Endothelial cell of umbilical vein (primary cell): Measurements from ENCODE around the gene GALNT17. TPM values are rescaled to one million over a fixed set of nuclear protein-coding genes. Genes with fewer than 3 reads are reported as not detected.

ENCODE experiments used
- BruUV-seq: library from RNA; stranded (reverse); fragments of 400-500 nt; replicated peaks from 2 replicates; lab custom pipeline; 2021; lab: Mats Ljungman, UMichigan
- CTCF ChIA-PET: fragments of 300-600, 350-600 bp; sonication (Branson Sonifier 250); formaldehyde crosslinking; loops from one replicate; lab custom pipeline; 2021; ENCODE audit warnings: antibody characterized with exemption, inconsistent platforms; lab: Charles Lee
- POLR2A ChIA-PET: fragments of 300-600, 350-600 bp; sonication (Branson Sonifier 250); formaldehyde crosslinking; loops from one replicate; lab custom pipeline; 2021; ENCODE audit warnings: antibody characterized with exemption, inconsistent platforms; lab: Charles Lee
- DNase-seq: peaks from one replicate; pipeline ENCODE4 v3.0.0-alpha.2; 2011; ENCODE audit warnings: low read depth, low spot score
- FAIRE-seq: peaks from 2 replicates; lab custom pipeline; 2011; peaks lifted over from hg19 to GRCh38; lab: Jason Lieb, UNC
- H2AFZ ChIP-seq: 2 replicates; pipeline ENCODE4 v1.6.0; 2012; ENCODE audit warnings: low read depth, low read length, control low read depth, inconsistent platforms
- H3K27ac ChIP-seq: 2 replicates; pipeline ENCODE4 v1.5.1; 2011; ENCODE audit warnings: low read depth, mild to moderate bottlenecking, control low read depth, low read length, moderate library complexity; ENCODE audit not compliant: insufficient read depth
- H3K27me3 ChIP-seq, 2 experiments: 2 replicates each; pipeline versions ENCODE4 v1.6.0 to v1.6.1; 2011; ENCODE audit warnings: low read length in 2 of 2, mixed read lengths in 1 of 2; ENCODE audit not compliant: control insufficient read depth in 2 of 2, insufficient read depth in 2 of 2
- H3K36me3 ChIP-seq, 2 experiments: 2 replicates in 1 of 2; 3 replicates in 1 of 2; pipeline ENCODE4 v1.5.1; 2011; ENCODE audit warnings: low read length in 2 of 2, mild to moderate bottlenecking in 1 of 2, moderate library complexity in 1 of 2; ENCODE audit not compliant: control insufficient read depth in 2 of 2, insufficient read depth in 2 of 2; ENCODE audit errors: extremely low read depth in 1 of 2
- H3K4me1 ChIP-seq: 3 replicates; pipeline ENCODE4 v1.5.1; 2011; ENCODE audit warnings: mild to moderate bottlenecking, low read length; ENCODE audit not compliant: control insufficient read depth, insufficient read depth; ENCODE audit errors: extremely low read depth
- H3K4me2 ChIP-seq: 2 replicates; pipeline ENCODE4 v1.6.1; 2011; ENCODE audit warnings: low read length, control low read depth, mixed read lengths; ENCODE audit not compliant: insufficient read depth
- H3K4me3 ChIP-seq, 3 experiments: fragments of 200-600 bp in 1 of 3; sonication (generic), shearing (Covaris generic) in 1 of 3; replicated peaks in 1 of 3; 2 replicates each; pipeline ENCODE4 v1.5.1; 2011 to 2016; ENCODE audit warnings: control low read depth in 3 of 3, low read length in 3 of 3, mild to moderate bottlenecking in 2 of 3, inconsistent platforms in 1 of 3, low read depth in 1 of 3, moderate library complexity in 1 of 3; ENCODE audit not compliant: insufficient read depth in 1 of 3
- H3K79me2 ChIP-seq: 2 replicates; pipeline ENCODE4 v1.6.0; 2012; ENCODE audit warnings: low read length, inconsistent platforms; ENCODE audit not compliant: control insufficient read depth, insufficient read depth
- H3K9ac ChIP-seq: replicated peaks from 2 replicates; pipeline ENCODE3; 2011; ENCODE audit warnings: low read length, control low read depth; ENCODE audit not compliant: insufficient read depth; ENCODE audit errors: extremely low read depth
- H3K9me1 ChIP-seq: replicated peaks from 3 replicates; pipeline ENCODE4 v1.6.0; 2011; ENCODE audit warnings: mild to moderate bottlenecking, low read length; ENCODE audit not compliant: control insufficient read depth, insufficient read depth; ENCODE audit errors: extremely low read depth
- H3K9me3 ChIP-seq: replicated peaks from 2 replicates; pipeline ENCODE4 v1.5.1; 2012; ENCODE audit warnings: low read length, inconsistent platforms; ENCODE audit not compliant: control insufficient read depth, insufficient read depth
- H4K20me1 ChIP-seq: replicated peaks from 2 replicates; pipeline ENCODE3; 2011; ENCODE audit warnings: mild to moderate bottlenecking, low read length; ENCODE audit not compliant: control insufficient read depth, insufficient read depth; ENCODE audit errors: extremely low read depth
- CTCF ChIP-seq, 2 donors: IDR thresholded peaks; 1 replicate in 1 of 2; 2 replicates in 1 of 2; pipeline ENCODE4 v1.5.1; 2011; ENCODE audit warnings: low read length in 2 of 2, mild to moderate bottlenecking in 2 of 2, moderate library complexity in 2 of 2, control low read depth in 1 of 2, inconsistent platforms in 1 of 2, low read depth in 1 of 2; ENCODE audit not compliant: insufficient read depth in 1 of 2; ENCODE audit errors: extremely low read depth in 1 of 2
- EZH2 ChIP-seq: IDR thresholded peaks from 2 replicates; pipeline ENCODE4 v1.6.1; 2012; ENCODE audit warnings: borderline replicate concordance, low read depth, mild to moderate bottlenecking, moderate library complexity, low read length, inconsistent platforms; ENCODE audit not compliant: severe bottlenecking
- FOS ChIP-seq: IDR thresholded peaks from 2 replicates; pipeline ENCODE4 v1.6.1; 2011; ENCODE audit warnings: mild to moderate bottlenecking, low read length, moderate library complexity, borderline replicate concordance; ENCODE audit not compliant: insufficient read depth
- GATA2 ChIP-seq: IDR thresholded peaks from 2 replicates; pipeline ENCODE4 v1.7.0; 2011; ENCODE audit warnings: low read depth, mild to moderate bottlenecking, moderate library complexity, mixed read lengths, low read length; ENCODE audit not compliant: insufficient read length, insufficient read depth
- JUN ChIP-seq: IDR thresholded peaks from 2 replicates; pipeline ENCODE4 v1.6.1; 2011; ENCODE audit warnings: borderline replicate concordance, low read depth; ENCODE audit not compliant: insufficient read length, insufficient read depth
- MAX ChIP-seq: IDR thresholded peaks from 2 replicates; pipeline ENCODE4 v1.6.1; 2011; ENCODE audit not compliant: insufficient read depth, insufficient read length
- MYC ChIP-seq: IDR thresholded peaks from one replicate; pipeline ENCODE4 v1.6.1; 2011; ENCODE audit warnings: mild to moderate bottlenecking, low read depth, low read length
- POLR2A ChIP-seq: IDR thresholded peaks from 2 replicates; pipeline ENCODE4 v1.6.1; 2012; ENCODE audit warnings: low read depth, mild to moderate bottlenecking, control low read depth, low read length
- POLR2AphosphoS5 ChIP-seq: IDR thresholded peaks from 2 replicates; pipeline ENCODE4 v1.6.1; 2012; ENCODE audit warnings: low read depth, mild to moderate bottlenecking, control low read depth, low read length, moderate library complexity; ENCODE audit not compliant: insufficient read depth
- dilution Hi-C: fragments of 300-500 bp; cut with MboI; formaldehyde crosslinking; loops from one replicate; pipeline ENCODE4 v1.15.0; 2019; ENCODE audit warnings: low sequenced_read_pairs; ENCODE audit not compliant: extremely low pct_ligation_motif_present
- intact Hi-C: fragments of 100-400 bp; cut with micrococcal nuclease; formaldehyde crosslinking; loops from one replicate; pipeline ENCODE4 v1.10.0; 2022
- polyA plus RNA-seq, 4 experiments: library from polyadenylated mRNA; depleted of rRNA in 3 of 4; stranded (reverse) in 3 of 4; unstranded in 1 of 4; fragments of >200 nt; gene quantifications; 2 replicates each; pipeline versions ENCODE4 v1.2.1 to v1.2.3, GENCODE V29; 2011 to 2012; ENCODE audit warnings: missing spikeins in 1 of 4
- total RNA-seq: library from RNA; stranded (reverse); gene quantifications from 2 replicates; pipeline ENCODE4 v1.2.3, GENCODE V29; 2021

GALNT17 gene
- total and polyA plus RNA-seq, 2 donors (not counting 3 experiments of a cell fraction or from before 2014, with no cell fraction given) = not detected

- Histone ChIP-seq H3K27ac (no peak overlapping the region), H3K9ac (no peak overlapping the region), H2AFZ (no peak overlapping the region), H3K4me1 (no peaks in the 10 kb centered on the region), H3K4me3 (no peak overlapping the region), H3K27me3 (no peaks in the 10 kb centered on the region), H3K79me2 (no peaks in the 10 kb centered on the region), H3K9me3 (peaks cover 2% of the 10 kb centered on the region), H3K9me1 (no peaks in the 10 kb centered on the region), H3K4me2 (no peak overlapping the region), H4K20me1 (no peaks in the 10 kb centered on the region), H3K36me3 (no peaks in the 10 kb centered on the region)
- dilution Hi-C loops = no loop called here
- TF ChIP-seq MAX = no peak
- TF ChIP-seq MYC = no peak
- TF ChIP-seq FOS = no peak
- no peak for TF ChIP-seq POLR2AphosphoS5
- TF ChIP-seq JUN = no peak
- TF ChIP-seq POLR2A = no peak
- TF ChIP-seq EZH2 = no peak
- no peak for TF ChIP-seq CTCF (IDR thresholded peaks at IDR 0.05; ENCODE audit: extremely low read depth in 1 of 2, insufficient read depth in 1 of 2, low read depth in 1 of 2, low read length in 2 of 2)
- TF ChIP-seq GATA2 = no peak
- DNase-seq (no peak), FAIRE-seq (no peak)
- no TSS peak for BruUV-seq
- POLR2A ChIA-PET = no interaction called here
- CTCF ChIA-PET = no interaction called here
- intact Hi-C loops = no loop called here
Observed at GRCh38 chr7:71148098-71148497, 16.2 kb downstream of the GALNT17 start.
